GM21529 (cell line): ENCODE measurements around the gene DLG1.

Source experiments
- ATAC-seq: cut with Tn5 transposase; IDR thresholded peaks from one replicate; pipeline ENCODE4 v1.9.1; 2021; ENCODE audit not compliant: unreplicated experiment

Gene DLG1

DNA sequence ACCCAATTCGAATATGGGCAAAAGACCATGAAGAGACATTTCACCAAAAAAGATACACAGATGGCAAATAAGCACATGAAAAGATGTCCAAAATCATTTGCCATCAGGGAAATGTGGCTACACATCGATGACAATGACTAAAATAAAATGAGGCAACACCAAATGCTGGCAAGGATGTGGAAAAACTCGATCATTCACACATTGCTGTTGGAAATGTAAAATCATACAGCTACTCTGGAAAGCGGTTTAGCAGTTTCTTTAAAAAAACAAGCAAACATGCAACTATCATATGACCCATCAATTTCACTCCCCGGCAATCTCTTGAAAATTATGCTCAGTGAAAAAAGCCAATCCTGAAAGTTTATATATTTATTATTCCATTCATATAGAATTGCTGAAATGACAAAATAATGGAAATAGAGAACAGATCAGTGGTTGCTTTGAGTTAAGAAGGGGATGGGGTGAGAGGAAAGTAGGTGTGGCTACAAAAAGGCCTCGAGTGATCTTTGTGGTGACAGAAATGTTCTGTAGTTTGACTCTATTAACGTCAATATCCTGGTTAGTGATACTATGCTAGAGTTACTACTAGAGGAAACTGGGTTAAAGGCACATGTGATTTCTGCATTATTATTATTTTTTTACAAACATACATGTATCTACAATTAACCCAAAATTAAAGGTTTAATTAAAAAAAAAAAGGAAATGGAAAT lies 45.0 kb downstream of the DLG1 start:
- ATAC-seq = no peak

DNA sequence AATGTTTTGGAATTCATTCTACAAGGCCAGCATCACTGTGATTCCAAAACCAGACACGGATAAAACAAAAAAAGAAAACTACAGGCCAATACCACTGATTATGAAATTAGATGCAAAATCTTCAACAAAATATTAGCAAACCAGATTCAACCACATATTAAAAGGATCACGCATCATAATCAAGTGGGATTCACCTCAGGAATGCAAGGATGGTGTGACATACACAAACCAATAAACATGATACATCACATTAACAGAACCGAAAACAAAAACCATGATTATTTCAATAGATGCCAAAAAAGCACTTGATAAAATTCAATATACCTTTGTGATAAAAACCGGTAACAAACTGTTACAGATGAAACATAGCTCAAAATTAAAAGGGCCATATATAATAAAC lies 48.9 kb downstream of the DLG1 start:
- ATAC-seq = no peak

DNA sequence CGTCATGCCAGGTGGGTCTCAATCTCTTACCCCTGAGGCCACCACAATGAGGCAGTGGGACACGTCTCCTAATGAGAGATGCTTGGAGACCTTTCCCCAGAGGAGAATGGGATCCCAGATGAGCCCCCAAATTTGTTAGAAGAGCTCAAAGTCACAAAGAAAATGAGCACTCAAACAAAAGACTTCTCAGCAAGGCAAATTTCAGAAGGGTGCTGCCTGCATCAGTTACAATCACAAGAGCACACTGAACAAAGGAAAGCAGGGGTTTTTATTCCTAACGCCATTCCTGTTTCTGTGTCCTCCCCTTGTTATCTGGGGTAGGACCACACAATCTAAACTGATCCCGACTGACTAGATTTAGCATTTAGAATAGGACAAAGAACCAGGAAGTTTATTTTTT lies 50.1 kb downstream of the DLG1 start:
- ATAC-seq = no peak

DNA sequence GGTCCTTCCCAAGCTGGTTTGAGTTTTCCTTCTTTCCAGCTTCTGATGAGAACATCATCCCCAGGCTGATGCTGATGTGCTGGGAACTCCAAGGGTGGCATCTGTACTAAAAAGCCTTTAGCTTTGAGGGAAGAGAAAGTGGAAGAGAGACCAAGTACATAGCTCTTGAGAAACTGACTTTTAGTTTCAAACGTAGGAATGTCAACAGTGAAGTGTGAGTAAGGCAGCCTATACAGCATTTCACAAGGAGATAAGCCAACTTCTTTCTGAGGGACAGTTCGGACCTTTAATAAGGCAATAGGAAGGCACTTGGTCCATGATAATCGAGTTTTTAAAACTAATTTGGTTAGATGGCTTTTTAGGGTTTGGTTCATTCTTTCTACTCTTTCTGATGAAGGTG lies 53.7 kb downstream of the DLG1 start:
- no peak for ATAC-seq

DNA sequence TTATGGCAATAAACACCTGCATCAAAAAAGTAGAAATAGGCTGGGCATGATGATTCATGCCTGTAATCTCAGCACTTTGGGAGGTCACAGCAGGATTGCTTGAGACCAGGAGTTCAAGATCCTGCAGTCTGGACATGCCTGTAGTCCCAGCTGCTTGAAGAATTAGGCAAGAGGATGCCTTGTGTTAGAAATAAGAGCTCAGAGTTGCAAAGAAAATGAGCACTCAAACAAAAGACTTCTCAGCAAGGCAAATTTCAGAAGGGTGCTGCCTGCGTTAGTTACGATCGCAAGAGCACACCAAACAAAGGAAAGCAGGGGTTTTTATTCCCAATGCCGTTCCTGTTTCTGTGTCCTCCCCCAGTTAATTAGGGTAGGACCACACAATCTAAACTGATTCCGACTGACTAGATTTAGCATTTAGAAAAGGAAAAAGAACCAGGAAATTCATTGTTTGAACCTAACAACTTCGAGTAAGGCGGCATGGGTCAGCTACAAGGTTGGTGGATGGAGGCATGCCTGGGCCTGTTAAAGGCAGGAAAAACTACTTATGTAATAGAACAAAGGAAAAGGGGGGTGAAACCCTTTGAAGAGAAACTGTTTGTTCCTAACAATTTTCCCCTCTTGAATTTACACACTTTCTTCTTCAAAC lies 55.5 kb downstream of the DLG1 start:
- no peak for ATAC-seq

DNA sequence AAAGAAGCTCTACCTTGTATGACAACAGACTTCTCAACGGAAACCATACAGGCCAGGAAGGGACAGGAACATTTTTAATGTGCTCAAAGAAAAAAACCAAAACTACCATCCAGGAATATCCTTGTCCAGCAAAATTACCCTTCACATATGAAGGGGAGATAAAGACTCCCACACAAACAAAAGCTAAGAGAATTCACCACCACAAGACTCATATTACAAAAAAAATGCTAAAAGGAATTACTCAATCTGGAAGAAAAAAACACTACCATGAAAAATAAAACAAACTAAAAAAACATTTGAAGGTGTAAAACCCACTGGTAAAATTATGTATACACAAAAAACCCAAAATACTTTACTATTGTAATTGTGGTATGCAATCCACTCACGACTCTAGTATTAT lies 57.2 kb downstream of the DLG1 start:
- no peak for ATAC-seq

DNA sequence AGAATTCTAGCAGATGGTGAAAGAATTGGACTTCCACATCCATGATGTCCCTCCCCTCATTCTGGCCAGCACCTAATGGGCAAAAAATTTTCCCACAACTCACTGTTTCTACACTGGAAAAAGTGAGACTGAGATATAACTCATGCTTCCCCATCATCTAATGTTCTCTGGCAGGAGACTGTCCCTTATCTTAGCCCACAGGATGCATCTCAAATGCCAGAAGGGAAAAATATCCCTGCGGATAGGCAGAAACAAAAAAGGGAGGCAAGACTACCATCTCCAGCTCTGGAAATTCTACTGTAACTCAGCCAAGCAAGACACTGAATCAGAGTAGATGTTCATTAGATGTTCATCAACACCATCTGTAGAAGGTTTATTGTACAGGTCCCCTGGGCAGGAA lies 58.6 kb downstream of the DLG1 start:
- no peak for ATAC-seq

DNA sequence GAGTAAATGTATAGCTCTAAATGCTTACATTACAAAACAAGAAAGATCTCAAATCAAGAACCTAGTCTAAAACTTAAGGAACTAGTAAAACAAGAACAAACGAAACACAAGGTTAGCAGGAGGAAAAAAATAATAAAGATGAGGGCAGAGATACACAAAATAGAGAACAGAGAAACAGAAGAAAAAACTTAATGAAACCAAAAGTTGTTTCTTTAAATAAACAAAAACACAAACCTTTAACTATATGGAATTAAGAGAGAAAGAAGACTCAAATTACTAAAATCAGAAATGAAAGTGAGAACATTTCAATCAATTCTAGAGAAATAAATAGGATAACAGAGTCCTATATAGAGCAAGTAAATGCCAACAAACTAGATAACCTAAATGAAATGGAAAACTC lies 59.6 kb downstream of the DLG1 start:
- peak; percentile 74 for ATAC-seq

DNA sequence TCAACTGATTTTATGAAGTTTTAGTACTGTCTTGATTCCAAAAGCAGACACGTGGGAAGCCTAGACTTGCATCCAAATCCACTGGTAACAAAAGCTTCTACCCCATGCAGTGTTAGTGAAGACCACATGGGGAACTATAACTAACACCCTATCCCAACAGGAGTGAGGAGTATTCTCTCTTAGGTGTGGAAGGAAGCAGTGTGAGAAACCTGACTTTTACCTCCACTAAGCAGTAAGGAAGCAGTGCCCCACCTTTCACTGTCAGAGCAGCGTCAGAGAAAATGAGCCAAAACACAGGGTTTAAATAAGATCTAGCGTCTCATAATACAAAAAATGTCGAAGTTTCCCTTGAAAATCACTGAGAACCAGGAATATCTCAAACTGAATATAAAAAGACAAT lies 60.5 kb downstream of the DLG1 start:
- no peak for ATAC-seq

DNA sequence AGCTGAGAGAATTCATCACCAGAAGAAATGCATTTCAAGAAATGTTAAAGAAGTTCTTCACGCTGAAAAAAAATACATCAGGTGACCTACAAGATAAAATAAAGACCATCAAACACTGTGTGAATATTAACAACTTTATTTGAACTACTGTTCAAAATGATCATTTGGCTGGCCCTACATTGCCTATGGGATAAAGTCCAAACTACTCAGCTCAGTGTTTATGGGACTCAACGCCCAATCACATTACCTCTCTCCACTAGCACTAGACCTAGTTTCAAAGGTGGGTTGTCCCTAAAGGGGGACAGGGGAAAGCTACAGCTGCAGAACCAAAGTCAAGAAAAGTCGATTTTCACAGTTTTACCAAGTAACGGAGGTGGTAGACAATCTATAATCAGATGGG lies 62.0 kb downstream of the DLG1 start:
- no peak for ATAC-seq

DNA sequence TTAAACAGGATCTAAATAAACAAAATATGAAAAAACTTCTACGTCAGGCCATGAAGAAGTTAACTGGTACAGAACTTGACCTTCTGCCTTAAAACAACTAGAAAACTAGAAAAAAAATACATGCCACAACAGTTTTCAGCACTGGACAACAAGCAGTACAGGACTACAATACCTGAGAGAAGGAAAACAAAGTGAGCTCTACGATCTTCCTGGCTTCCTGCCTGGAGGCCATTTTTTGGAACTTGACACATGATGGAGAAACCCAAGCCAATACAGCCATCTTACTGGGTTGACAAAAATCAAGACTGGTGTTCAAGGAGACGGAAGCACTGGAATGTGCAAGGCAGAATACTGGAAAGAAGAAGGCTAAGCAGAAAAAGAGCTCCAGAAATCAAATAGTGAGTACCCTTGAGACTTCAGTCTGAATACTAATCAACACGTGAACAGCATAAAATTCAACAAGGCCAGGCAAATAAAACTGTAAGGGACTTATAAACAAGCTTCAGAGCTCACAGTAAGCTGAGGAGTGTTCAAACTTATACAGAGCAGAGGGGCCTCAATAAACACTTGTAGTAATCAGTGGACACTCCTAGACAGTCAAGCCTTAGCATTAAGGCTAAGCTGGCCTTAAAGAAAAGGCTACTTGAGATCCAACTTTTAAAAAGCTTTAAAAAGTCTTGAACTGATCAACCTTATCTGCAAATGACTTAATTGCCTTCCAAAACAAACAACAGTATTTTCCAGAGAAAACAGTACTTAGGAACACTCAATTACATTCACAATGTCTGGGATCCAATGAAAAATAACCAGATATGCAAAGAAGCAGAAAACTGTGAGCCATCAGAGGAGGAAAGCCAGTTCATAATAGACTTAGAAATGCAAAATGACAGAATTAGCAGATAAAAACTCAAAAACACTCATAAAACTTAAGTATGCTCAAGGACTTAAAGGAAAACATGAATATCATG lies 63.2 kb downstream of the DLG1 start:
- ATAC-seq = no peak

DNA sequence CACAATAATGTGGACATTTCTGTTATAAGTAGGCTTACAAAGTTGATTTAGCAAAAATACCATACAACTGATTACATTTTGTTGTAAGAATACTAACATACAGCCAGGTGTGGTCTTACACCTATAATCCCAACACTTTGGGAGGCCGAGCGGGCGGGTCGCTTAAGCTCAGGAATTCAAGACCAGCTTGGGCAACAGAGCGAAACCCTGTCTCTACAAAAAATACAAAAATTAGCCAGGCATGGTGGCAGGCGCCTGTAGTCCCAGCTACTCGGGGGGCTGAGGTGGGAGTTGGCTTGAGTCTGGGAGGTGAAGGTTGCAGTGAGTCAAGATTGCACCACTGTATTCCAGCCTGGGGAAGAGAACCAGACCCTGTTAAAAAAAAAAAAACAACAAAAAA lies 67.1 kb downstream of the DLG1 start:
- no peak for ATAC-seq

DNA sequence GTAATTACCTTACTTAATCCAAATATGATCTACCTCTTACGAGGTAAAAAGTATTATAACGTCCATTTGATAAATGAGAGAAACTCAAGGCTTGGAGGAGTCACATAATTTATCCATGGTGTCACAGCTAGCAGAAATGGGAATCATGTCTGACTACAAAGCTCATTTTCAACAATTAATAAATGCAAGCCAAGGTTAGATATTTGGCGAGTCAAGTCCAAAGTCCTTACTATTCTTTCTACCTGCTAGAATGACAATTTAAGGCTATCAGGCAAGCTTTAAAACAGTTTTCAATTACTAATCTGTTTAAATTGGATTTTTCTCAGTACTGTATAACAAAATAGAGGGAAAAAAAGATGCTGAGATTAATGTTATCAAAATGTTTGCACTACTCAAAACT lies 68.6 kb downstream of the DLG1 start:
- ATAC-seq = no peak

DNA sequence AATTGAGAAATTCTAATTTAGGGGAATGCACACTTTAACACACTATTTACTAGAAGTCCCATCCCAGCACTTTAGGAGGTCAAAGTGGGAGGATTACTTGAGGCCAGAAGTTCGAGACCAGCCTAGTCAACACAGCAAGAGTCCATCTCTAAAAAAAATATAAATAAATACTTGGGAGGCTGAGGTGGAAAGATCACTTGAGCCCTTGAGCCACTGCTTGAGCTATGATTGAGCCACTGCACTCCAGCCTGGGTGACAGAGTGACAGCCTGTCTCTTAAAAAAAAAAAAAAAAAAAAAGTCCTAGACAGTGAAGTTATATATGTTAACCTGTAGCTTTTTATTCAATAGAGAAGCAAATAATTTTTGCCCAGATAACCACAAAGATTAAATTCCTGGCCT lies 69.2 kb downstream of the DLG1 start:
- no peak for ATAC-seq

DNA sequence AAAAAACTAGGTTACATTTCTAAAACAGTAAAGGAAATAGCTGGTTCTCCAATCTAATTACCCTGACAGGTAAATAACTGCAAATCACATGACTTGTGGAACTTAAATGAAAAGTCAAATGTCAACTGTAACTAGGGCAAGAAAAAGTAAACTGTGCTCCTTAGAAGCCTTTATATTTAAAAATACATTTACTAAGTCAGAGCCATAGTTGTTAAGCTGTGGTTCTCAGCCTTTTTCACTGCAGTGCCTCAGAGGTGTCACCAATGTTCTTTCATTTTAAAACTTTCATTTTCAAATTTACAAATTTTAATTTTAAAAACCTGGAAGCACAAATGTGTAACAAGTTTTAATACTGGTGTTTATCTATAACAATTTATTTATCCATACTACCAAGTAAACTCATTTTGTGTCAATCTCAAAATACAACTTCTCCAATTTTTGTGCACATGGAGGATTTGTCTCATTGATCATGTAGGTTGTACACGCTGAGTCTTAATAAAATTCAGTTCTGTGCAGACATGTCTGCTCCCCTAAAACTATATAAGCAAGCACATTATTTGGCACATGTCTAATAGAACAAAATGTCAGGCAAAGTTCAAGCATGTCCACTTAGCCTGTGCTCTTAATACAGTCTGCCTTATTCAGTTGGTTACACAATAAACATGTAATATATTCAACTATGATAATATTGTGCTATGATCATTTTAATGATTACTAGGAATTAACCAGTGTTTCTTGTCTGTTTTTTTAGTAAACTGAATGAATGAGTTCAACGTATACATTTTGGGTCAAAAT lies 70.4 kb downstream of the DLG1 start:
- ATAC-seq = no peak

DNA sequence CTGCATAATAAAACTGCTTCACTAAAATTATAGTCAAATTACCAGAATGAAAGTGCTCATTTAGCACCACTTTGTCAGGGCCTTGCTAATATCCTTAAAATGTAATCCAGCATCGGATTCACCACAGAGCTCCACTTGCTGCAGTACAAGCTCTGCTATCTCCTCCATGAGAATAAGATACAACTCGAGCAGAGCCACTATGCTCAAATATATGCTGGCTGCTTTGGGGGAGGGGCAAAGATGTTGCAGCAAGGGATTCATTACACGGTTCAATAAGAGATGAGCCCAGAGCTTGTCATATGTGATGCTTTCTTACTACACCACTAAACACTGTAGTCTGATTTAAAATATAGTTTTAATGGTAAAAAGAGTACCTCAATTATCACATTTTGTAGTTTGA lies 72.2 kb downstream of the DLG1 start:
- ATAC-seq = no peak

DNA sequence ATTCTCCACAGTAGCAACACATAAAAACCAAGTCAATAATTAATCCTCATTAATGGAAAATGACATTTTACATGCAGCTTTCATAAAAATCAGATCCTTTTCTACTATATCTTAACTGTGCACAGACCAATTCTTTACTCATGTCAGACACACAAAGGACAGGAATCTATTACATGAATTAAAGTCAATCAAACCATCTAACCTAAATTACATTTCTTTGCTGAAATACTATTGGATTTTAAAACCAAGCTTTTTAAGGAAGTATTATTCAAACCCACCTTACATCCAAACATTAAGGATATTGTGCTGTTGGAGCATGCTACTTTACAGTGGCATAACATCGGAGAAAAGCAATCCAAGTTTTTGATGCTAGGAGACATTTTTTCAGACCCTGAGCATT lies 72.8 kb downstream of the DLG1 start:
- ATAC-seq = no peak

DNA sequence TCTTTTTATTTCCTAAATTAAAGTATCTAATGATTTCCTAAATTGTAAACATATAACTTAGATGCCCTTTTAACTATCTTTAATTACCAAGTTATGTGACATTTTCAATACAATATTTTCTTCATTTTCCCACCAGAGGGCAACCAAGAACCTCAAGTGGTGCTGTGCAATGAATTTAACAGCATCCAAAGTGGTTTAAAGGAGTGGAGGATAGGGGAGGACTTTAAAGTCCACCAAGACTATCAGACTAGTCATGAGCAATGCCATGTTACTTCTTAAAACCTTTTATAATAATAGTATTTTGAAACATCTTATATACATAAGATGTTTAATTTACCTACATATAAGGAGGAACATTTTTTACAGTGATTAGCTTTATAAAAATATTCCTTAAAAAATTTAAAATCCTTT lies 74.4 kb downstream of the DLG1 start:
- no peak for ATAC-seq

DNA sequence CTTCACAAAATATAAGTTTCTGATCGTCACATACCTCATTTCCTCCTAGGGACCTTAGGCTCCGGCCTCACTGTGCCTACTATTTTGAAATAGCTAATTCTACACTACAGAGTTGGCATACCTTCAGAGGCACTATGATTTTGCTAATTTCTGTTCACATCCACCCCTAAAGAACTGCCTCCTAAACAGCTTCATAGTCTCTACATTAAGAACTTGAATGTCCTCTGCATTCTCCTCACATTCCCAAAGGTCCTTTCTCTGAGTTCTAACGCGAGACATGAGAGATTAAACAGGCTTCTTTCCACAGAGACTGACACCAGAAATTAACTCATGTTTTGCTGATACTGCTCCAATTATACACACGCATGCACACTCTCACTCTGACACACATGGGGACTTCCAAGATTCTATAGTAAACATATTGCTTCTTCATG lies 75.5 kb downstream of the DLG1 start:
- ATAC-seq = no peak

DNA sequence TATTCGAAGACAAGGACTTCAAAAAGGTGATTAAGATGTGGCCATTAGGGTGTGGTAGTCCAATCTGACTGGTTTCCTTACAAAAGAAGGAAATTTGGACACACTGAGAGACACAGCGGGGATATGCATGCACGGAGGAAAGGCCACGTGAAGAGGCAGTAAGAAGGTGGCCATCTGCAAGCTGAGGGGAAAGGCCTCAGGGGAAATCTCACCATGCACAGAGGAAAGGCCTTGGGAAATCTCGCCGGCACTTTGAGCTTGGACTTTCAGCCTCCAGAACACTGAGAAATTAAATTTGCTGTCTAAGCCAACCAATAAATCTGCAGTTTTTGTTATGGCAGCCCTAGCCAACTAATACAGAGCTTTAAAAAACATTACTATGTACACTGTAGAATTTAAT lies 78.8 kb downstream of the DLG1 start:
- ATAC-seq = no peak

DNA sequence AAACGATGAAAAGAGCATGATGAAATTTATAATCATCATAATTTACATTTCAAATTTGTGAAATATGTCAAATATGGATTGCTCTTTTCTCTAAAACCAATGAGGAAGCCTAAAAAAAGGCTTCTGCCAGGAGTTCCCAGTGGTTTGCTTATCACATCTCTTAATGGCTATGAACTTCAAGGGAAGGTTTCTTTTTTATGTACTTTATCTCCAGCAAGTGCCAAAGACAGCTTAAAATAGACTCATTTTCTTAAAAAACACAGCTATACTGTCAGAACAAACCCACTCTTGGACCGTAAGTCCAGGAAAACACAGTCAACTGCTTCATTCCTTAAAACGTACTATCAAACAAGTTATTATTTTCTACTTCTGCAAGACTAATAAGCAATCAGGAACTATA lies 80.2 kb downstream of the DLG1 start:
- ATAC-seq = no peak
